ENCODE measurements around the gene GLRX5.
"Not testable (repeated sequence)": the region's sequence is repeated elsewhere in the genome, so short reads cannot be mapped to it uniquely, and the experiment has no call there.

Gene GLRX5

GRCh38 chr14:95561001-95561412 is 26.2 kb downstream of the GLRX5 start:
- DNase-seq: peak; percentile 79

- DNase-seq: no peak
Observed at GRCh38 chr14:95562892-95563685, 28.2 kb downstream of the GLRX5 start.

GRCh38 chr14:95564060-95564459 is 29.2 kb downstream of the GLRX5 start:
- no peak for DNase-seq

- DNase-seq: no peak
Observed at GRCh38 chr14:95569440-95569839, 34.6 kb downstream of the GLRX5 start.

GRCh38 chr14:95573313-95573712 is 38.5 kb downstream of the GLRX5 start:
- DNase-seq: no peak

- no peak for DNase-seq
Observed at GRCh38 chr14:95575840-95576473, 41.1 kb downstream of the GLRX5 start.

- DNase-seq: no peak
Observed at GRCh38 chr14:95577067-95577800, 42.4 kb downstream of the GLRX5 start.

- DNase-seq: no peak
Observed at GRCh38 chr14:95577870-95578269, 43.0 kb downstream of the GLRX5 start.

- not testable (repeated sequence) for DNase-seq
Observed at GRCh38 chr14:95583836-95584617, 49.2 kb downstream of the GLRX5 start.

GRCh38 chr14:95585953-95586620 is 51.2 kb downstream of the GLRX5 start:
- no peak for DNase-seq

GRCh38 chr14:95591182-95591581 is 56.3 kb downstream of the GLRX5 start:
- DNase-seq: not testable (repeated sequence)
